Omental fat pad (tissue), 4 donors: Measurements from ENCODE around the gene CYRIA. TPM values are rescaled to one million over a fixed set of nuclear protein-coding genes. Genes with fewer than 3 reads are reported as not detected.

ENCODE experiments used
- ATAC-seq: fragments of 150-250 bp; one replicate; pipeline ENCODE4 v1.9.1; 2016; ENCODE audit warnings: mild to moderate bottlenecking, moderate library complexity; ENCODE audit not compliant: low FRiP score
- DNase-seq: peaks from one replicate; pipeline ENCODE4 v3.0.0-alpha.2; 2019; ENCODE audit warnings: low spot score
- CTCF ChIP-seq, 3 donors: fragments of 450-650 bp; IDR thresholded peaks; one replicate each; pipeline ENCODE4 v1.5.1; 2016 to 2017; ENCODE audit warnings: antibody characterized with exemption in 3 of 3, mild to moderate bottlenecking in 3 of 3, moderate library complexity in 2 of 3
- total RNA-seq, 4 donors: library from RNA; depleted of rRNA; stranded (reverse); fragments of >200 nt; gene quantifications; one replicate each; pipeline ENCODE4 v1.1.0, GENCODE V29; 2016

Gene CYRIA
- total RNA-seq, 4 donors from 2014 or later, result 11.0 to 25.7 (median 15.1) TPM

GRCh38 chr2:16645088-16645487 lies 20.5 kb downstream of the CYRIA start:
- no peak for DNase-seq
- no peak for ATAC-seq
- no peak for TF ChIP-seq CTCF (IDR thresholded peaks at IDR 0.05)

DNA sequence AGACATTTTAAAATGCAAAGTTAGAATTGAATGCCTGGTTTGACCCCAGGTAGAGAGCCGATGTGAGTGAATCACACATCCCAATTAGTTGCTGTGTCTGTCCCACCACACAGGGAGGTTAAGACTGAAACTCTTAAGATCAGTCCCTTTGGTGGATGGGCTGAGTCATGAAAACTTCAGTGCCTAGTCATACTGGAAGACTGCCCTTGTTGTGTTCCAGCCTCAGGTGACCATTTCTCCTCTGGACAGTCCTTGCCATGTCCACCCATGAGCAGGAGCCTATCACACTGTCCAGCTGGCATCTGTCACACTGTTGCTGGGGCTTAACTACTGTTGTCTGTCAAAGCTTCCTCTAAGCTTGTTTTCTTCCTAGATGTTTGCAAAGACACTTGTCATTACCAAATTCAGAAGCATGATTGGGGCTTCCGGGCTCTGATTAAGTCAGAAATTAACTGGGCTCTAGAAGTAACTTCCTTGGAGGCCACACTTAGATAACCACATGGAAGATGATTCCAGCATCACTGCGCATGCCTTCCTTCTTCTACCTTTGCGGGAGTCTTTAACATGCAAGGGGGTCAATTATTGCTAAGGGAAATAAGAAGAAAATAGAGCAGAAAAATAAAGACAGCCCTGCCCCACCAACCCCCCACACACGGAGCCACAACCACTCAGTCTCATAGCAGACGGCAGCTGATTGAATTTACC lies 21.3 kb downstream of the CYRIA start:
- ATAC-seq, result no peak
- no peak for DNase-seq

DNA sequence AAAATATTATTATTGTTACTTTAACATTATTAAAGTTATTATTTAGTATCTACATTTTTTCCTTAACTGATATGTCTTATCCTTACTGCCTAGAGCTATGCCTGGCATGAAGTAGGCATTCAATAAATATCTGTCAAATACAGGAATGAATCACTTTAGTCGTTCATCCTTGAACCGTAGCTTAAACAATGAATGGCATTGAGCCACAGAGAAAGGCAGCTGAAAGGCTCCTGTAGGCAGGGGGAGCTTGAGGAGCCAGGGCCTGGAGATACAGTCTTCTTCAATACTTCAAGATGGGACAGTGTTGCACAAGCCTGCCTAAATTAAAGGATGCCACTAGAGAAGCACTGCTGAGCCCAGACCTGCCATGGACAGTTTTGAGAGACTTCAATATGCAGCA lies 22.5 kb downstream of the CYRIA start:
- DNase-seq, result no peak
- TF ChIP-seq CTCF (IDR thresholded peaks at IDR 0.05), result no peak
- ATAC-seq, result no peak

More for the DNA sequence above, 21.3 kb downstream of the CYRIA start:
- TF ChIP-seq CTCF (IDR thresholded peaks at IDR 0.05), result no peak

DNA sequence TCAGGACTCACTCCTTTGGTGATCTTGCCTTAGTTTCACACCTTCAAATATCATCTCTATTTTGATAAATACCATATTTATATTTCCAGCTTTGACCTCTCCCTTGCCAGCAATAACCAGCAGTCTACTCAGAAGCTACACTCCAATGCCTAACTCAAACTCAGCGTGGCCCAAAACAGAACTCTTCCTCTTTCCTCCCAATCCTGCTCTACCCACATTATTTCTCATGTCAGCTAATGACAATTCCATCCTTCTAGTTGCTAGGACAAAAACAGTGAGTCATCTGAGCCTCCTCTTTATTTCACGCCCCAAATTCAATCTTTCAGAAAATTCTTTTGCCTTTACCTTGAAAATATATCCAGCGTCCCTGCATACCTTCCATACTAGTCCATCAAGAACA lies 23.5 kb downstream of the CYRIA start:
- DNase-seq (no peak), ATAC-seq (no peak)
- TF ChIP-seq CTCF (IDR thresholded peaks at IDR 0.05), result no peak

GRCh38 chr2:16641509-16641908 lies 24.1 kb downstream of the CYRIA start:
- ATAC-seq (no peak), DNase-seq (no peak)
- TF ChIP-seq CTCF (IDR thresholded peaks at IDR 0.05), result no peak

DNA sequence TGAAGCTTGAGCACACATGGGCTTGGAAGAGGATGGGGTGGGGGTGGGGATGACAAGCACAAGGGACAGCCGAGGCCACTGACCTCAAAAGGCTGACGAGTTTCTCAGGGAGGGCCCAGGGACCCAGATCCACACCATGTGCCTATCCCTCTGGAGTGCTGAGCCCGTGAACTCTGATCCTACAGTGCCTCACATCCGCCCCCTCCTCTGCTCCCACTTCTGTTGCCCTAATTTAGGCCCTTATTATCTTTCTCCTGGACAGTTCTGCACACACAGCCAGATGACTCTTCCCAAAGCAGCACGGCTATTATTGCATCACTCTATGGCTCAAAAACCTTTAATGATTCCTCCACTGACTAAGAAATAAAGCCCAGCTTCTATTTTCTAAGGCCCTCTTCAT lies 24.8 kb downstream of the CYRIA start:
- DNase-seq, result no peak
- no peak for TF ChIP-seq CTCF (IDR thresholded peaks at IDR 0.05)
- peak; percentile 66 for ATAC-seq

- TF ChIP-seq CTCF (IDR thresholded peaks at IDR 0.05), result no peak
- no peak for DNase-seq
- ATAC-seq, result no peak
Measured at GRCh38 chr2:16640001-16640700, 25.5 kb downstream of the CYRIA start.
